Erythroblast (primary cell): ENCODE measurements around the gene ADAM10.

ENCODE experiments used
- GATA1 ChIP-seq: IDR thresholded peaks from 2 replicates; pipeline ENCODE4 v1.6.1; 2011; ENCODE audit warnings: low read depth, mild to moderate bottlenecking, control low read depth, low read length, moderate library complexity
- POLR2A ChIP-seq: IDR thresholded peaks from 2 replicates; pipeline ENCODE4 v1.6.1; 2011; ENCODE audit warnings: mild to moderate bottlenecking, low read length

DNA sequence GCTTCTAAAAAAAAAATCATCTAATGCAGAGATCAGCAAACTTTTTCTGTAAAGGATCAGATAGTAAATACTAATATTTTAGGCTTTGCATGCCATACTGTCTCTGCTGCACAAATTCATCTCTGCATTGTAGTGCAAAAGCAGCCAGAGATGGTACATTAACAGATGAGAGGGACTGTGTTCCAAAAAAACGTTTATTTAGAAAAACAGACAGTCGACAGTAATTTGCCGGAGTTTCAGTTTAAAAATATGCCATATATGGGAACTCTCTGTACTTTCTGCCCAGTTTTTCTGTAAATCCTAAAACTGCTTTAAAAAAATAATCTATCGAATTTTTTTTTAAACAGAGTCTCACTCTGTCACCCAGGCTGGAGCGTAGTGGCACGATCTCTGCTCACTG lies 35.8 kb upstream of the ADAM10 start:
- TF ChIP-seq POLR2A (no peak), GATA1 (no peak)
